Smooth muscle cell (in vitro differentiated cells): ENCODE data around the gene PPP3CB. TPM values are rescaled to one million over a fixed set of nuclear protein-coding genes. Genes with fewer than 3 reads are reported as not detected.

Experiments
- DNase-seq: peaks from one replicate; lab custom pipeline; 2025; ENCODE audit not compliant: unreplicated experiment; lab: John Stamatoyannopoulos, UW
- H2AFZ ChIP-seq: fragments of 200-600 bp; sonication (generic); 2 replicates; pipeline ENCODE4 v1.6.0; 2016; ENCODE audit warnings: antibody characterized with exemption, low read depth, mild to moderate bottlenecking
- H3F3A ChIP-seq: fragments of 200-600 bp; sonication (generic); 2 replicates; pipeline ENCODE4 v1.6.0; 2017; ENCODE audit warnings: antibody characterized with exemption, low read depth
- H3K27ac ChIP-seq: fragments of 200-600 bp; sonication (generic); 2 replicates; pipeline ENCODE4 v1.5.1; 2016; ENCODE audit warnings: low read depth, mild to moderate bottlenecking
- H3K27me3 ChIP-seq: fragments of 200-600 bp; sonication (generic); 2 replicates; pipeline ENCODE4 v1.6.1; 2016; ENCODE audit warnings: low read depth, mild to moderate bottlenecking
- H3K36me3 ChIP-seq: fragments of 200-600 bp; sonication (generic); 2 replicates; pipeline ENCODE4 v1.5.1; 2016; ENCODE audit warnings: low read depth
- H3K4me1 ChIP-seq: fragments of 200-600 bp; sonication (generic); 2 replicates; pipeline ENCODE4 v1.5.1; 2016; ENCODE audit warnings: low read depth
- H3K4me2 ChIP-seq: fragments of 200-600 bp; sonication (generic); 2 replicates; pipeline ENCODE4 v1.6.0; 2016; ENCODE audit warnings: mild to moderate bottlenecking
- H3K4me3 ChIP-seq: fragments of 200-600 bp; sonication (generic); 2 replicates; pipeline ENCODE4 v1.5.1; 2016; ENCODE audit warnings: mild to moderate bottlenecking
- H3K79me2 ChIP-seq: fragments of 200-600 bp; sonication (generic); 2 replicates; pipeline ENCODE4 v1.6.0; 2016; ENCODE audit warnings: low read depth, mild to moderate bottlenecking
- H3K9ac ChIP-seq: fragments of 200-600 bp; sonication (generic); 2 replicates; pipeline ENCODE4 v1.6.0; 2016; ENCODE audit warnings: low read depth
- H3K9me3 ChIP-seq: fragments of 200-600 bp; sonication (generic); replicated peaks from 2 replicates; pipeline ENCODE4 v1.5.1; 2016; ENCODE audit warnings: low read depth
- H4K20me1 ChIP-seq: fragments of 200-600 bp; sonication (generic); 2 replicates; pipeline ENCODE4 v1.6.0; 2016; ENCODE audit warnings: low read depth
- CTCF ChIP-seq: fragments of 200-600 bp; sonication (generic); IDR thresholded peaks from 2 replicates; pipeline ENCODE4 v1.5.1; 2017; ENCODE audit warnings: borderline replicate concordance, mild to moderate bottlenecking, antibody characterized with exemption; ENCODE audit not compliant: insufficient read depth, poor library complexity, severe bottlenecking
- WGBS: methylation state at CpG from one replicate; pipeline ENCODE4 v1.1.7; 2016; ENCODE audit warnings: low lambda C conversion rate; 5-methylcytosine and 5-hydroxymethylcytosine counted together
- polyA plus RNA-seq: library from polyadenylated mRNA; unstranded; fragments of >200 nt; fragmentation: Nextera tagmentation; extraction: Ambion mirVana; gene quantifications from 2 replicates; pipeline ENCODE4 v1.2.1, GENCODE V29; 2016
- total RNA-seq: library from RNA; depleted of rRNA; stranded (reverse); fragments of >200 nt; gene quantifications from 2 replicates; pipeline ENCODE4 v1.2.3, GENCODE V29; 2014

The PPP3CB gene
- total and polyA plus RNA-seq, 2 experiments from 2014 or later: 14.9 to 61.9 TPM

GRCh38 chr10:73433538-73433867, 62.3 kb downstream of the PPP3CB start, which contains the start of gene MSS51:
Gene MSS51 (minus strand): TSS chr10:73433561. CDS start chr10:73428284, 5,277 bp downstream.
- no peaks in the 10 kb centered on the region for H3K9me3 ChIP-seq
- H4K20me1 ChIP-seq: peaks cover 1% of the 10 kb centered on the region
- H2AFZ ChIP-seq: no peak within 1 kb of the TSS
- no peak for DNase-seq
- H3K27ac ChIP-seq: no peak within 1 kb of the TSS
- H3K79me2 ChIP-seq: no peaks in the 10 kb centered on the region
- H3F3A ChIP-seq: no peaks in the 10 kb centered on the region
- H3K4me2 ChIP-seq: no peak within 1 kb of the TSS
- H3K27me3 ChIP-seq: no peaks in the 10 kb centered on the region
- TF ChIP-seq CTCF: no peak
- H3K4me1 ChIP-seq: no peaks in the 10 kb centered on the region
- peaks cover 7% of the 10 kb centered on the region for H3K36me3 ChIP-seq
- H3K9ac ChIP-seq: no peak within 1 kb of the TSS
- no peak within 1 kb of the TSS for H3K4me3 ChIP-seq

DNA sequence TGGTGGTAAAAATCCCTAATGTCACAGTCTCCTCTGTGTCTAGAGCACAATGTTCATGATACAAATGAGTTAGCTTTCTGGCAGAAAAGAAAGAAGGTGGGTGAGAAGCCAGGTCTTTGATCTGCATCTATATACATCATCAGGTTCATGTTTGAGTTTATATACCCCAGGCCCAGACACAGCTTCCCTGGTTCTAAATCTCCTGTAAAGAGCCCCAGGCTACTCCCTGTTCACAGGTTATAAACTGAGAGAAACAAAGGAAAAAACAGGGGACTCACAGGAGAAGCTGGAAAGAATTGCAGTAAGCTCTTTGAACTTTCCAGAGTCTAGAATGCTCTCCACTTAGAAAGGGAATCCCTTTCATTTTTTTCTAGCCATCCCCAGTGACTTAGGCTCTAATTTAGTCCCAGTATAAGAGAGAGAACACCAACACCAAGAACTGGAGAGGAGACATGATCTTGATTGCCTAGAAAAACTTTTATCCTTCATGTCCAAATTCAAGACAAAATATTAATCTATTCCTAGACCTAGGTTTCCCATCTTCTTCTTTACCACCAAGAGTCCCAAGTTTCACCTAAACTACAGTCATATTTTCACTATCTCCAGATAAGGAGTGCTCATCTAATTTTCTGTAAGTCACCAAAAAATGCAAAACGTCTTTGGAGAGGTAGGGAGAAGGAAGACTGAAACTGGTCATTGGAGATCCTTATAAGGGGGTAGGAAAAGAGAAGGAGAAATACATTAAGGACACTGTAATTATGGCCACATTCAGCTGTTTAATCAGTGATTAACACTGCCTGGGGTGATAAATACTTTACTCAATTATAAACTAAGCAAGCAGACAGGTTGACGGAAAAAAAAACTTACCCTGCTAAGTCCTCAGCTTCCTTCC, 62.9 kb downstream of the PPP3CB start:
- Histone ChIP-seq H4K20me1 (no peaks in the 10 kb centered on the region), H3K36me3 (peaks cover 5% of the 10 kb centered on the region), H3K4me1 (no peaks in the 10 kb centered on the region), H3F3A (no peaks in the 10 kb centered on the region), H3K9ac (no peak overlapping the region), H2AFZ (no peak overlapping the region), H3K4me3 (no peak overlapping the region), H3K9me3 (no peaks in the 10 kb centered on the region), H3K4me2 (no peak overlapping the region), H3K79me2 (no peaks in the 10 kb centered on the region), H3K27ac (no peak overlapping the region), H3K27me3 (no peaks in the 10 kb centered on the region)
- 51% methylated on average over 2 of the region's 2 CpGs for WGBS
- TF ChIP-seq CTCF: no peak
- no peak for DNase-seq

GRCh38 chr10:73426318-73426717, 69.5 kb downstream of the PPP3CB start:
- no peaks in the 10 kb centered on the region for H3K4me1 ChIP-seq
- H3K36me3 ChIP-seq: peaks cover 9% of the 10 kb centered on the region
- H3K4me3 ChIP-seq: no peak overlapping the region
- H3K79me2 ChIP-seq: no peaks in the 10 kb centered on the region
- H3K9ac ChIP-seq: no peak overlapping the region
- H3K9me3 ChIP-seq: no peaks in the 10 kb centered on the region
- H3K27ac ChIP-seq: no peak overlapping the region
- H3K4me2 ChIP-seq: no peak overlapping the region
- no peaks in the 10 kb centered on the region for H3K27me3 ChIP-seq
- no peaks in the 10 kb centered on the region for H4K20me1 ChIP-seq
- DNase-seq: no peak
- 97% methylated on average over 4 of the region's 4 CpGs for WGBS
- H2AFZ ChIP-seq: no peak overlapping the region
- H3F3A ChIP-seq: no peaks in the 10 kb centered on the region
- no peak for TF ChIP-seq CTCF

DNA sequence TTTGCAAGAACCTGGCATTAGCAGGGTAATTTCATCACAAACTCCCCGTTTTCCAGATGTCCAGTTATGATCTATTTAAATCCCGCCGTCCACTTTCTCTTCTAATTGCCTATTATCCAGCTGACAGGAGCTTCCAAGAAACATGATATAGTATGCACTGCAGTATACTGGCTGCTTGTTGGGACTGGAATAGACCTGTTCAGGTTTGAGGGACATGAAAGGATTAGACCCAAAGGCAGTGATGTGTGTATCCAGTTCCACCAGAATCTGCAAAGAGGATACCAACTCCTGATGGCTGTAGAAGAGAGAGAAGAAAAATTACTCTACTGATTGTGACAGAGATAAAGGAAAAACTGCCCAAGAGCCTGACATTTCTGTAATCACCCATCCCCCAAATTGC, 71.3 kb downstream of the PPP3CB start:
- H3K36me3 ChIP-seq: peaks cover 9% of the 10 kb centered on the region
- 77% methylated on average over 3 of the region's 3 CpGs for WGBS

More for the DNA sequence above, 71.3 kb downstream of the PPP3CB start:
- no peak overlapping the region for H3K4me3 ChIP-seq
- H3K27ac ChIP-seq: no peak overlapping the region
- H3K9ac ChIP-seq: no peak overlapping the region
- H3F3A ChIP-seq: no peaks in the 10 kb centered on the region
- H3K4me1 ChIP-seq: no peaks in the 10 kb centered on the region
- H3K9me3 ChIP-seq: no peaks in the 10 kb centered on the region
- no peaks in the 10 kb centered on the region for H3K27me3 ChIP-seq
- H3K79me2 ChIP-seq: no peaks in the 10 kb centered on the region
- no peaks in the 10 kb centered on the region for H4K20me1 ChIP-seq
- H3K4me2 ChIP-seq: no peak overlapping the region
- TF ChIP-seq CTCF: no peak
- no peak overlapping the region for H2AFZ ChIP-seq
- no peak for DNase-seq
